ENCODE results near the gene SLC19A2. TPM values are rescaled to one million over a fixed set of nuclear protein-coding genes. Genes with fewer than 3 reads are reported as not detected.
A peak's percentile ranks its signal among the peaks of the same experiment; 100 is the strongest.

SLC19A2 gene
- total and polyA plus RNA-seq, 8 donors: 5.8 to 84.3 (median 16.7) TPM

- TF ChIP-seq POLR2AphosphoS5 (IDR thresholded peaks at IDR 0.05) (no peak), POLR2A (IDR thresholded peaks at IDR 0.05) (no peak), CTCF (IDR thresholded peaks at IDR 0.05) (no peak), EP300 (IDR thresholded peaks at IDR 0.05) (no peak)
- 95 to 97% (median 96%) methylated on average over 3 of the region's 3 CpGs for WGBS, 5 donors
- Histone ChIP-seq H3K27me3 (no peaks in the 10 kb centered on the region), H3K27ac (no peak overlapping the region), H3K9me3 (no peaks in the 10 kb centered on the region), H3K4me3 (no peak overlapping the region), H3K4me1 (no peaks in the 10 kb centered on the region), H3K36me3 (no peaks in the 10 kb centered on the region)
- intact Hi-C loops (cut with DNase I; ENCODE audit: low total_unique reads): no loop called here
- DNase-seq: no peak
These were observed 8.6 kb upstream of the SLC19A2 start for GRCh38 chr1:169494343-169494742.

- intact Hi-C loops (cut with DNase I; ENCODE audit: low total_unique reads): no loop called here
- Histone ChIP-seq H3K4me3 (no peak overlapping the region), H3K27ac (no peak overlapping the region), H3K27me3 (no peaks in the 10 kb centered on the region), H3K4me1 (peaks cover 0 to 2% (median 0%) of the 10 kb centered on the region in 4 donors), H3K9me3 (no peaks in the 10 kb centered on the region), H3K36me3 (no peaks in the 10 kb centered on the region)
- TF ChIP-seq EP300 (IDR thresholded peaks at IDR 0.05): no peak
- no peak for DNase-seq
- 83 to 90% (median 90%) methylated on average over 1 of the region's 1 CpG for WGBS, 5 donors
These were observed 7.5 kb upstream of the SLC19A2 start for GRCh38 chr1:169493251-169493650.

GRCh38 chr1:169491845-169492281 lies 6.1 kb upstream of the SLC19A2 start:
- H3K9me3 ChIP-seq: no peaks in the 10 kb centered on the region
- H3K4me1 ChIP-seq: peaks cover 4 to 16% (median 11%) of the 10 kb centered on the region in 4 donors
- H3K27me3 ChIP-seq: no peaks in the 10 kb centered on the region
- WGBS, 5 donors: 81 to 91% (median 85%) methylated on average over 3 of the region's 3 CpGs
- H3K27ac ChIP-seq: no peak overlapping the region
- no peaks in the 10 kb centered on the region for H3K36me3 ChIP-seq
- TF ChIP-seq POLR2A (IDR thresholded peaks at IDR 0.05) (no peak), EP300 (IDR thresholded peaks at IDR 0.05) (no peak), CTCF (IDR thresholded peaks at IDR 0.05) (no peak), POLR2AphosphoS5 (IDR thresholded peaks at IDR 0.05) (no peak)
- DNase-seq: no peak
- no peak overlapping the region for H3K4me3 ChIP-seq
- intact Hi-C loops (cut with DNase I; ENCODE audit: low total_unique reads): no loop called here

- Histone ChIP-seq H3K36me3 (no peaks in the 10 kb centered on the region), H3K4me3 (peak overlapping the region in 2 of 4 donors; percentile 67 to 82), H3K9me3 (no peaks in the 10 kb centered on the region), H3K27ac (peak overlapping the region in 1 of 5 donors; percentile 100), H3K4me1 (peaks cover 9 to 40% (median 21%) of the 10 kb centered on the region in 4 donors), H3K27me3 (no peaks in the 10 kb centered on the region)
- no peak for DNase-seq
- 80 to 88% (median 86%) methylated on average over 4 of the region's 4 CpGs for WGBS, 5 donors
- TF ChIP-seq POLR2AphosphoS5 (IDR thresholded peaks at IDR 0.05) (no peak), POLR2A (IDR thresholded peaks at IDR 0.05) (no peak), CTCF (IDR thresholded peaks at IDR 0.05) (no peak), EP300 (IDR thresholded peaks at IDR 0.05) (no peak)
- intact Hi-C loops (cut with DNase I; ENCODE audit: low total_unique reads): no loop called here
These were observed 2.4 kb upstream of the SLC19A2 start for GRCh38 chr1:169488157-169488556.

GRCh38 chr1:169487561-169487960 lies 1.8 kb upstream of the SLC19A2 start:
- DNase-seq: peak in 1 of 2 donors; percentile 17
- intact Hi-C loops (cut with DNase I; ENCODE audit: low total_unique reads): no loop called here
- no peaks in the 10 kb centered on the region for H3K9me3 ChIP-seq
- H3K27ac ChIP-seq: peak overlapping the region in 4 of 5 donors; percentile 97 to 100 (median 99)
- H3K27me3 ChIP-seq: no peaks in the 10 kb centered on the region
- no peaks in the 10 kb centered on the region for H3K36me3 ChIP-seq
- peak overlapping the region in 2 of 4 donors; percentile 67 to 82 for H3K4me3 ChIP-seq
- 69 to 83% (median 77%) methylated on average over 16 of the region's 16 CpGs for WGBS, 5 donors
- peaks cover 9 to 46% (median 26%) of the 10 kb centered on the region in 4 donors for H3K4me1 ChIP-seq
- no peak for TF ChIP-seq CTCF (IDR thresholded peaks at IDR 0.05)
- TF ChIP-seq POLR2A (IDR thresholded peaks at IDR 0.05): no peak
- TF ChIP-seq EP300 (IDR thresholded peaks at IDR 0.05): no peak
- TF ChIP-seq POLR2AphosphoS5 (IDR thresholded peaks at IDR 0.05): no peak

Data from stomach (tissue), 9 donors.